ENCODE measurements around the gene ATP2C2.

ATP2C2 gene

GRCh38 chr16:84498223-84498610 is 129.9 kb downstream of the ATP2C2 start:
- DNase-seq (ENCODE audit: low read depth) = no peak

GRCh38 chr16:84498859-84499620 is 130.7 kb downstream of the ATP2C2 start:
- no peak for DNase-seq (ENCODE audit: low read depth)

- DNase-seq (ENCODE audit: low read depth) = no peak
Observed at GRCh38 chr16:84499638-84500037, 131.3 kb downstream of the ATP2C2 start.

- DNase-seq (ENCODE audit: low read depth) = no peak
Observed at GRCh38 chr16:84500531-84500930, 132.2 kb downstream of the ATP2C2 start.

GRCh38 chr16:84501077-84501735 is 132.9 kb downstream of the ATP2C2 start:
- DNase-seq (ENCODE audit: low read depth) = no peak

GRCh38 chr16:84502075-84502474 is 133.7 kb downstream of the ATP2C2 start:
- DNase-seq (ENCODE audit: low read depth) = no peak

GRCh38 chr16:84502581-84502980 is 134.2 kb downstream of the ATP2C2 start:
- DNase-seq (ENCODE audit: low read depth) = no peak

- DNase-seq (ENCODE audit: low read depth) = no peak
Observed at GRCh38 chr16:84503751-84504395, 135.5 kb downstream of the ATP2C2 start.

- peak; percentile 98 for DNase-seq (ENCODE audit: low read depth)
Observed at GRCh38 chr16:84504420-84505248, 136.3 kb downstream of the ATP2C2 start, which contains the start of gene MEAK7. MEAK7 (minus strand) TSS chr16:84504659; CDS start chr16:84498086, 6,573 bp downstream.

- DNase-seq (ENCODE audit: low read depth) = no peak
Observed at GRCh38 chr16:84505249-84506187, 137.2 kb downstream of the ATP2C2 start.

GRCh38 chr16:84507011-84507982 is 139.0 kb downstream of the ATP2C2 start:
- DNase-seq (ENCODE audit: low read depth) = no peak

GRCh38 chr16:84508502-84508901 is 140.2 kb downstream of the ATP2C2 start:
- DNase-seq (ENCODE audit: low read depth) = no peak

GRCh38 chr16:84509032-84509950 is 141.0 kb downstream of the ATP2C2 start:
- no peak for DNase-seq (ENCODE audit: low read depth)

GRCh38 chr16:84511180-84511800 is 143.0 kb downstream of the ATP2C2 start:
- DNase-seq (ENCODE audit: low read depth) = peak; percentile 75

GRCh38 chr16:84511831-84512230 is 143.5 kb downstream of the ATP2C2 start:
- DNase-seq (ENCODE audit: low read depth) = no peak

GRCh38 chr16:84513123-84513522 is 144.8 kb downstream of the ATP2C2 start:
- DNase-seq (ENCODE audit: low read depth) = no peak

GRCh38 chr16:84513666-84514065 is 145.3 kb downstream of the ATP2C2 start:
- DNase-seq (ENCODE audit: low read depth) = no peak

All from activated T-cell treated with anti-CD3 and anti-CD28 coated beads for 24 hours (primary cell).